Measurements from ENCODE around the gene PHLPP1.

GRCh38 chr18:62773691-62774090, 58.4 kb downstream of the PHLPP1 start:
- TF ChIP-seq EZH2phosphoT487 (IDR thresholded peaks at IDR 0.05; ENCODE audit: borderline replicate concordance) (no peak), CTCF (conservative IDR thresholded peaks at IDR 0.05; ENCODE audit: low read length) (no peak)
